ENCODE data around the gene TAB2. TPM values are rescaled to one million over a fixed set of nuclear protein-coding genes. Genes with fewer than 3 reads are reported as not detected.

TAB2 gene
- total and polyA plus RNA-seq, 9 of the 15 experiments (the other 6 are each of a cell fraction or from before 2014, with no cell fraction given), result 9.1 to 38.3 (median 18.6) TPM

GRCh38 chr6:149316740-149317643 lies 520 bp upstream of the TAB2 start (continued):
- TF ChIP-seq ZNF407 (IDR thresholded peaks at IDR 0.05; ENCODE audit: low read depth) (no peak), FIP1L1 (IDR thresholded peaks at IDR 0.05; ENCODE audit: low read depth, low read length, poor library complexity, severe bottlenecking) (peak; percentile 86), HMGN3 (IDR thresholded peaks at IDR 0.05; ENCODE audit: borderline replicate concordance, extremely low read depth, insufficient read length, low read depth, low read length) (peak; percentile 59), RBM25 (IDR thresholded peaks at IDR 0.05; ENCODE audit: low read depth, low read length, severe bottlenecking) (peak; percentile 97), ZBTB33 (CRISPR knock-in tag; IDR thresholded peaks at IDR 0.05) (0 out of 2 replicates have a peak, but pooled peaks have one; percentile 38), IRF1 (CRISPR knock-in tag; IDR thresholded peaks at IDR 0.05; ENCODE audit: borderline replicate concordance) (no peak), CC2D1A (IDR thresholded peaks at IDR 0.05) (no peak), THAP7 (CRISPR knock-in tag; IDR thresholded peaks at IDR 0.05) (peak; percentile 85; the same call in 1 of the 2 replicates), HMBOX1 (IDR thresholded peaks at IDR 0.05) (no peak), ETS2 (tag; IDR thresholded peaks at IDR 0.05; ENCODE audit: borderline replicate concordance, poor library complexity, severe bottlenecking) (no peak), NCOR1 (IDR thresholded peaks at IDR 0.05) (no peak; the same call in none of the 2 replicates), NR2F6 (CRISPR knock-in tag; IDR thresholded peaks at IDR 0.05) (0 out of 2 replicates have a peak, but pooled peaks have one; percentile 5), ZNF324 (CRISPR knock-in tag; IDR thresholded peaks at IDR 0.05) (0 out of 2 replicates have a peak, but pooled peaks have one; percentile 39)
